Endothelial cell of umbilical vein (primary cell): Measurements from ENCODE around the gene SFXN3. TPM values are rescaled to one million over a fixed set of nuclear protein-coding genes. Genes with fewer than 3 reads are reported as not detected.

ENCODE experiments used
- BruUV-seq: library from RNA; stranded (reverse); fragments of 400-500 nt; replicated peaks from 2 replicates; lab custom pipeline; 2021; lab: Mats Ljungman, UMichigan
- CTCF ChIA-PET: fragments of 300-600, 350-600 bp; sonication (Branson Sonifier 250); formaldehyde crosslinking; loops from one replicate; lab custom pipeline; 2021; ENCODE audit warnings: antibody characterized with exemption, inconsistent platforms; lab: Charles Lee
- POLR2A ChIA-PET: fragments of 300-600, 350-600 bp; sonication (Branson Sonifier 250); formaldehyde crosslinking; loops from one replicate; lab custom pipeline; 2021; ENCODE audit warnings: antibody characterized with exemption, inconsistent platforms; lab: Charles Lee
- DNase-seq: peaks from one replicate; pipeline ENCODE4 v3.0.0-alpha.2; 2011; ENCODE audit warnings: low read depth, low spot score
- FAIRE-seq: peaks from 2 replicates; lab custom pipeline; 2011; peaks lifted over from hg19 to GRCh38; lab: Jason Lieb, UNC
- H2AFZ ChIP-seq: 2 replicates; pipeline ENCODE4 v1.6.0; 2012; ENCODE audit warnings: low read depth, low read length, control low read depth, inconsistent platforms
- H3K27ac ChIP-seq: 2 replicates; pipeline ENCODE4 v1.5.1; 2011; ENCODE audit warnings: low read depth, mild to moderate bottlenecking, control low read depth, low read length, moderate library complexity; ENCODE audit not compliant: insufficient read depth
- H3K27me3 ChIP-seq, 2 experiments: 2 replicates each; pipeline versions ENCODE4 v1.6.0 to v1.6.1; 2011; ENCODE audit warnings: low read length in 2 of 2, mixed read lengths in 1 of 2; ENCODE audit not compliant: control insufficient read depth in 2 of 2, insufficient read depth in 2 of 2
- H3K36me3 ChIP-seq, 2 experiments: 2 replicates in 1 of 2; 3 replicates in 1 of 2; pipeline ENCODE4 v1.5.1; 2011; ENCODE audit warnings: low read length in 2 of 2, mild to moderate bottlenecking in 1 of 2, moderate library complexity in 1 of 2; ENCODE audit not compliant: control insufficient read depth in 2 of 2, insufficient read depth in 2 of 2; ENCODE audit errors: extremely low read depth in 1 of 2
- H3K4me1 ChIP-seq: 3 replicates; pipeline ENCODE4 v1.5.1; 2011; ENCODE audit warnings: mild to moderate bottlenecking, low read length; ENCODE audit not compliant: control insufficient read depth, insufficient read depth; ENCODE audit errors: extremely low read depth
- H3K4me2 ChIP-seq: 2 replicates; pipeline ENCODE4 v1.6.1; 2011; ENCODE audit warnings: low read length, control low read depth, mixed read lengths; ENCODE audit not compliant: insufficient read depth
- H3K4me3 ChIP-seq, 3 experiments: fragments of 200-600 bp in 1 of 3; sonication (generic), shearing (Covaris generic) in 1 of 3; replicated peaks in 1 of 3; 2 replicates each; pipeline ENCODE4 v1.5.1; 2011 to 2016; ENCODE audit warnings: control low read depth in 3 of 3, low read length in 3 of 3, mild to moderate bottlenecking in 2 of 3, inconsistent platforms in 1 of 3, low read depth in 1 of 3, moderate library complexity in 1 of 3; ENCODE audit not compliant: insufficient read depth in 1 of 3
- H3K79me2 ChIP-seq: 2 replicates; pipeline ENCODE4 v1.6.0; 2012; ENCODE audit warnings: low read length, inconsistent platforms; ENCODE audit not compliant: control insufficient read depth, insufficient read depth
- H3K9ac ChIP-seq: replicated peaks from 2 replicates; pipeline ENCODE3; 2011; ENCODE audit warnings: low read length, control low read depth; ENCODE audit not compliant: insufficient read depth; ENCODE audit errors: extremely low read depth
- H3K9me1 ChIP-seq: replicated peaks from 3 replicates; pipeline ENCODE4 v1.6.0; 2011; ENCODE audit warnings: mild to moderate bottlenecking, low read length; ENCODE audit not compliant: control insufficient read depth, insufficient read depth; ENCODE audit errors: extremely low read depth
- H3K9me3 ChIP-seq: replicated peaks from 2 replicates; pipeline ENCODE4 v1.5.1; 2012; ENCODE audit warnings: low read length, inconsistent platforms; ENCODE audit not compliant: control insufficient read depth, insufficient read depth
- H4K20me1 ChIP-seq: replicated peaks from 2 replicates; pipeline ENCODE3; 2011; ENCODE audit warnings: mild to moderate bottlenecking, low read length; ENCODE audit not compliant: control insufficient read depth, insufficient read depth; ENCODE audit errors: extremely low read depth
- CTCF ChIP-seq, 2 donors: IDR thresholded peaks; 1 replicate in 1 of 2; 2 replicates in 1 of 2; pipeline ENCODE4 v1.5.1; 2011; ENCODE audit warnings: low read length in 2 of 2, mild to moderate bottlenecking in 2 of 2, moderate library complexity in 2 of 2, control low read depth in 1 of 2, inconsistent platforms in 1 of 2, low read depth in 1 of 2; ENCODE audit not compliant: insufficient read depth in 1 of 2; ENCODE audit errors: extremely low read depth in 1 of 2
- EZH2 ChIP-seq: IDR thresholded peaks from 2 replicates; pipeline ENCODE4 v1.6.1; 2012; ENCODE audit warnings: borderline replicate concordance, low read depth, mild to moderate bottlenecking, moderate library complexity, low read length, inconsistent platforms; ENCODE audit not compliant: severe bottlenecking
- FOS ChIP-seq: IDR thresholded peaks from 2 replicates; pipeline ENCODE4 v1.6.1; 2011; ENCODE audit warnings: mild to moderate bottlenecking, low read length, moderate library complexity, borderline replicate concordance; ENCODE audit not compliant: insufficient read depth
- GATA2 ChIP-seq: IDR thresholded peaks from 2 replicates; pipeline ENCODE4 v1.7.0; 2011; ENCODE audit warnings: low read depth, mild to moderate bottlenecking, moderate library complexity, mixed read lengths, low read length; ENCODE audit not compliant: insufficient read length, insufficient read depth
- JUN ChIP-seq: IDR thresholded peaks from 2 replicates; pipeline ENCODE4 v1.6.1; 2011; ENCODE audit warnings: borderline replicate concordance, low read depth; ENCODE audit not compliant: insufficient read length, insufficient read depth
- MYC ChIP-seq: IDR thresholded peaks from one replicate; pipeline ENCODE4 v1.6.1; 2011; ENCODE audit warnings: mild to moderate bottlenecking, low read depth, low read length
- POLR2A ChIP-seq: IDR thresholded peaks from 2 replicates; pipeline ENCODE4 v1.6.1; 2012; ENCODE audit warnings: low read depth, mild to moderate bottlenecking, control low read depth, low read length
- POLR2AphosphoS5 ChIP-seq: IDR thresholded peaks from 2 replicates; pipeline ENCODE4 v1.6.1; 2012; ENCODE audit warnings: low read depth, mild to moderate bottlenecking, control low read depth, low read length, moderate library complexity; ENCODE audit not compliant: insufficient read depth
- dilution Hi-C: fragments of 300-500 bp; cut with MboI; formaldehyde crosslinking; loops from one replicate; pipeline ENCODE4 v1.15.0; 2019; ENCODE audit warnings: low sequenced_read_pairs; ENCODE audit not compliant: extremely low pct_ligation_motif_present
- intact Hi-C: fragments of 100-400 bp; cut with micrococcal nuclease; formaldehyde crosslinking; loops from one replicate; pipeline ENCODE4 v1.10.0; 2022
- polyA plus RNA-seq, 4 experiments: library from polyadenylated mRNA; depleted of rRNA in 3 of 4; stranded (reverse) in 3 of 4; unstranded in 1 of 4; fragments of >200 nt; gene quantifications; 2 replicates each; pipeline versions ENCODE4 v1.2.1 to v1.2.3, GENCODE V29; 2011 to 2012; ENCODE audit warnings: missing spikeins in 1 of 4
- total RNA-seq: library from RNA; stranded (reverse); gene quantifications from 2 replicates; pipeline ENCODE4 v1.2.3, GENCODE V29; 2021
- TF ChIP-seq, protein P1 (sequence below): IDR thresholded peaks from 2 replicates; pipeline ENCODE4 v1.6.1; 2011; ENCODE audit not compliant: insufficient read depth, insufficient read length

Gene SFXN3
- total and polyA plus RNA-seq, 2 donors (not counting 3 experiments of a cell fraction or from before 2014, with no cell fraction given): 83.1 to 117 TPM

GRCh38 chr10:101071885-101072433 is 40.9 kb downstream of the SFXN3 start:
- intact Hi-C loops: loop anchor here (2.0 kb wide), 1 partner anchor 15 kb away; no protein-coding TSS in a partner anchor
- BruUV-seq: no TSS peak
- H3K79me2 ChIP-seq: no peaks in the 10 kb centered on the region
- no peak overlapping the region for H2AFZ ChIP-seq
- H3K9me3 ChIP-seq: no peaks in the 10 kb centered on the region
- H3K9ac ChIP-seq: no peak overlapping the region
- H3K27me3 ChIP-seq: peaks cover 15 to 29% of the 10 kb centered on the region in 2 experiments
- no peaks in the 10 kb centered on the region for H4K20me1 ChIP-seq
- no peaks in the 10 kb centered on the region for H3K9me1 ChIP-seq
- no peaks in the 10 kb centered on the region for H3K36me3 ChIP-seq
- TF ChIP-seq CTCF (IDR thresholded peaks at IDR 0.05; ENCODE audit: extremely low read depth in 1 of 2, insufficient read depth in 1 of 2, low read depth in 1 of 2, low read length in 2 of 2) (no peak), JUN (no peak), POLR2AphosphoS5 (no peak), GATA2 (no peak), FOS (no peak), POLR2A (no peak), EZH2 (no peak), MYC (no peak)
- TF ChIP-seq, protein P1, sequence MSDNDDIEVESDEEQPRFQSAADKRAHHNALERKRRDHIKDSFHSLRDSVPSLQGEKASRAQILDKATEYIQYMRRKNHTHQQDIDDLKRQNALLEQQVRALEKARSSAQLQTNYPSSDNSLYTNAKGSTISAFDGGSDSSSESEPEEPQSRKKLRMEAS: no peak
- peaks cover 8% of the 10 kb centered on the region for H3K4me1 ChIP-seq
- no peak overlapping the region for H3K4me2 ChIP-seq
- ChIA-PET POLR2A (no interaction called here), CTCF (interaction anchor here (0.8 to 1.6 kb wide), 4 partner anchors 22 to 70 kb away, joined by 3 to 7 read pairs (median 4); no protein-coding TSS in a partner anchor)
- dilution Hi-C loops: no loop called here
- FAIRE-seq (no peak), DNase-seq (no peak)
- no peak overlapping the region for H3K27ac ChIP-seq
- no peak overlapping the region for H3K4me3 ChIP-seq
